ENCODE data around the gene ANO5. TPM values are rescaled to one million over a fixed set of nuclear protein-coding genes. Genes with fewer than 3 reads are reported as not detected.

ANO5 gene
- total and polyA plus RNA-seq, 2 of the 8 experiments (the other 6 are each of a cell fraction or from before 2014, with no cell fraction given), result 2.6 to 5.0 TPM

DNA sequence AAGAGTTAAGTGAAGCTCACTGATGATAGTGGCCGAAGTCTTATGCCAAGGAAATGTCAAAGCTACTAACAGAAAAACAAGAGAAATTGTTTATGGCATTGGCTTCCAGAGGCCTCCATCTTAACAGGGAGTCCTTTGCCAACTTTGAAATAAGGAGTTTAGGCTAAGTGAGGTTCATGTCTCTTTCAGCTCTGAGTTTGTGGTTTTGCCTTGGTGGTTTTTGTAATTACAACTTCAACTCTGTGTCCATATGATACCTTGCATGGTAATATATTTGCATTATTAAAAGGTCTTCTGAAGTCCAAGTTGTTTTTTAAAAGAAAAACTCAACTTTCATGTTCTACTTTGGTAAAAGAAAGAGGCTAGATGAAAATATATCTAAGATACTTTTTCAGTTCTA lies 31.4 kb upstream of the ANO5 start (continued):
- TF ChIP-seq, protein P1, sequence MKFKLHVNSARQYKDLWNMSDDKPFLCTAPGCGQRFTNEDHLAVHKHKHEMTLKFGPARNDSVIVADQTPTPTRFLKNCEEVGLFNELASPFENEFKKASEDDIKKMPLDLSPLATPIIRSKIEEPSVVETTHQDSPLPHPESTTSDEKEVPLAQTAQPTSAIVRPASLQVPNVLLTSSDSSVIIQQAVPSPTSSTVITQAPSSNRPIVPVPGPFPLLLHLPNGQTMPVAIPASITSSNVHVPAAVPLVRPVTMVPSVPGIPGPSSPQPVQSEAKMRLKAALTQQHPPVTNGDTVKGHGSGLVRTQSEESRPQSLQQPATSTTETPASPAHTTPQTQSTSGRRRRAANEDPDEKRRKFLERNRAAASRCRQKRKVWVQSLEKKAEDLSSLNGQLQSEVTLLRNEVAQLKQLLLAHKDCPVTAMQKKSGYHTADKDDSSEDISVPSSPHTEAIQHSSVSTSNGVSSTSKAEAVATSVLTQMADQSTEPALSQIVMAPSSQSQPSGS (IDR thresholded peaks at IDR 0.05; ENCODE audit: low read length), result no peak
- TF ChIP-seq, protein P2, sequence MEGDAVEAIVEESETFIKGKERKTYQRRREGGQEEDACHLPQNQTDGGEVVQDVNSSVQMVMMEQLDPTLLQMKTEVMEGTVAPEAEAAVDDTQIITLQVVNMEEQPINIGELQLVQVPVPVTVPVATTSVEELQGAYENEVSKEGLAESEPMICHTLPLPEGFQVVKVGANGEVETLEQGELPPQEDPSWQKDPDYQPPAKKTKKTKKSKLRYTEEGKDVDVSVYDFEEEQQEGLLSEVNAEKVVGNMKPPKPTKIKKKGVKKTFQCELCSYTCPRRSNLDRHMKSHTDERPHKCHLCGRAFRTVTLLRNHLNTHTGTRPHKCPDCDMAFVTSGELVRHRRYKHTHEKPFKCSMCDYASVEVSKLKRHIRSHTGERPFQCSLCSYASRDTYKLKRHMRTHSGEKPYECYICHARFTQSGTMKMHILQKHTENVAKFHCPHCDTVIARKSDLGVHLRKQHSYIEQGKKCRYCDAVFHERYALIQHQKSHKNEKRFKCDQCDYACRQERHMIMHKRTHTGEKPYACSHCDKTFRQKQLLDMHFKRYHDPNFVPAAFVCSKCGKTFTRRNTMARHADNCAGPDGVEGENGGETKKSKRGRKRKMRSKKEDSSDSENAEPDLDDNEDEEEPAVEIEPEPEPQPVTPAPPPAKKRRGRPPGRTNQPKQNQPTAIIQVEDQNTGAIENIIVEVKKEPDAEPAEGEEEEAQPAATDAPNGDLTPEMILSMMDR (IDR thresholded peaks at IDR 0.05; ENCODE audit: control extremely low read depth in 1 of 3, insufficient read depth in 1 of 3, low read depth in 1 of 3, low read length in 3 of 3), result no peak

Data from H1 (cell line).